Measurements from ENCODE around the gene COPG1. TPM values are rescaled to one million over a fixed set of nuclear protein-coding genes. Genes with fewer than 3 reads are reported as not detected.

The COPG1 gene
- total RNA-seq, 6 donors from 2014 or later = 108 to 191 (median 171) TPM

- Histone ChIP-seq H3K36me3 (no peaks in the 10 kb centered on the region), H3K9me3 (no peaks in the 10 kb centered on the region), H3K27ac (peak overlapping the region; percentile 84 to 89 (median 87)), H3K27me3 (no peaks in the 10 kb centered on the region), H3K4me1 (peaks cover 47 to 63% (median 53%) of the 10 kb centered on the region in 4 donors), H3K4me3 (no peak overlapping the region)
- no peak for ATAC-seq (ENCODE audit: low FRiP score in 2 of 2)
- WGBS, 2 donors = 49 to 55% methylated on average over 8 to 11 of the region's 11 CpGs
- TF ChIP-seq POLR2AphosphoS5 (IDR thresholded peaks at IDR 0.05) = peak; percentile 6 to 34
- TF ChIP-seq, protein P1, sequence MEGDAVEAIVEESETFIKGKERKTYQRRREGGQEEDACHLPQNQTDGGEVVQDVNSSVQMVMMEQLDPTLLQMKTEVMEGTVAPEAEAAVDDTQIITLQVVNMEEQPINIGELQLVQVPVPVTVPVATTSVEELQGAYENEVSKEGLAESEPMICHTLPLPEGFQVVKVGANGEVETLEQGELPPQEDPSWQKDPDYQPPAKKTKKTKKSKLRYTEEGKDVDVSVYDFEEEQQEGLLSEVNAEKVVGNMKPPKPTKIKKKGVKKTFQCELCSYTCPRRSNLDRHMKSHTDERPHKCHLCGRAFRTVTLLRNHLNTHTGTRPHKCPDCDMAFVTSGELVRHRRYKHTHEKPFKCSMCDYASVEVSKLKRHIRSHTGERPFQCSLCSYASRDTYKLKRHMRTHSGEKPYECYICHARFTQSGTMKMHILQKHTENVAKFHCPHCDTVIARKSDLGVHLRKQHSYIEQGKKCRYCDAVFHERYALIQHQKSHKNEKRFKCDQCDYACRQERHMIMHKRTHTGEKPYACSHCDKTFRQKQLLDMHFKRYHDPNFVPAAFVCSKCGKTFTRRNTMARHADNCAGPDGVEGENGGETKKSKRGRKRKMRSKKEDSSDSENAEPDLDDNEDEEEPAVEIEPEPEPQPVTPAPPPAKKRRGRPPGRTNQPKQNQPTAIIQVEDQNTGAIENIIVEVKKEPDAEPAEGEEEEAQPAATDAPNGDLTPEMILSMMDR (IDR thresholded peaks at IDR 0.05) = peak in 1 of 6 experiments; percentile 8
- no peak for TF ChIP-seq EP300 (IDR thresholded peaks at IDR 0.05)
- TF ChIP-seq POLR2A (IDR thresholded peaks at IDR 0.05) = peak in 1 of 4 donors; percentile 7
- DNase-seq = no peak
Measured at GRCh38 chr3:129228891-129229585, 20.4 kb upstream of the COPG1 start.

GRCh38 chr3:129230311-129231019, 18.9 kb upstream of the COPG1 start:
- no peak overlapping the region for H3K4me3 ChIP-seq
- WGBS, 2 donors = 49 to 52% methylated on average over 7 of the region's 7 CpGs
- H3K9me3 ChIP-seq = no peaks in the 10 kb centered on the region
- peak overlapping the region; percentile 84 to 89 (median 87) for H3K27ac ChIP-seq
- no peaks in the 10 kb centered on the region for H3K36me3 ChIP-seq
- ATAC-seq (ENCODE audit: low FRiP score in 2 of 2) (peak; percentile 76 to 78), DNase-seq (peak in 1 of 2 donors; percentile 60)
- TF ChIP-seq EP300 (IDR thresholded peaks at IDR 0.05) (peak in 2 of 4 donors; percentile 18 to 83), POLR2A (IDR thresholded peaks at IDR 0.05) (peak in 1 of 4 donors; percentile 66), POLR2AphosphoS5 (IDR thresholded peaks at IDR 0.05) (peak; percentile 53 to 93)
- TF ChIP-seq, protein P1 (IDR thresholded peaks at IDR 0.05) = no peak
- H3K27me3 ChIP-seq = no peaks in the 10 kb centered on the region
- H3K4me1 ChIP-seq = peaks cover 34 to 48% (median 40%) of the 10 kb centered on the region in 4 donors

GRCh38 chr3:129231331-129232119, 17.9 kb upstream of the COPG1 start:
- 84 to 87% methylated on average over 10 of the region's 10 CpGs for WGBS, 2 donors
- no peak for TF ChIP-seq POLR2A (IDR thresholded peaks at IDR 0.05)
- no peak for TF ChIP-seq EP300 (IDR thresholded peaks at IDR 0.05)
- no peak for ATAC-seq (ENCODE audit: low FRiP score in 2 of 2)
- Histone ChIP-seq H3K27ac (peak overlapping the region; percentile 85 to 89 (median 88)), H3K9me3 (no peaks in the 10 kb centered on the region), H3K4me3 (no peak overlapping the region), H3K36me3 (no peaks in the 10 kb centered on the region), H3K4me1 (peaks cover 30 to 38% (median 31%) of the 10 kb centered on the region in 4 donors), H3K27me3 (no peaks in the 10 kb centered on the region)
- DNase-seq = no peak

DNA sequence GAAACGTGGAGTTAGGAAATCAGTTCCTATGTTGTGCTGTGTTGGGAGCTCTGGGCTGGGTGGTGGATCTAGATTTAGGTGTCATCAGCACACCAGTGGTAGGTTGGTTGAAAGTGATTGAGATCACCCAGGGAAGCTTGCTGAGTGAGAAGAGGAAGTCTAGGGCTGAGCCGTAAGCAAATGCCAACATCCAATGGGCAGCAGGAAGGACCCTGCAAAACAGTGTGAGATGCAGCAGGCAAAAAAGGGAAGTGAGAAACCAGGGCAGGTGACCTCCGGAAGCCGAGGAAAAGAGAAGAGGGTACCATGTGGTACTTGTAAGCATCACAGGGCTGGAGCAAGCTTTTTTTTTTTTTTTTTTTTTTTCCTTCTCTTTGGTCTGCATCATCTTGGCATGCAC, 15.9 kb upstream of the COPG1 start:
- peak in 1 of 2 donors; percentile 82 for DNase-seq

More for the DNA sequence above, 15.9 kb upstream of the COPG1 start:
- ATAC-seq (ENCODE audit: low FRiP score in 2 of 2) = peak; percentile 77 to 83
- H3K4me3 ChIP-seq = no peak overlapping the region
- no peaks in the 10 kb centered on the region for H3K27me3 ChIP-seq
- no peaks in the 10 kb centered on the region for H3K36me3 ChIP-seq
- H3K27ac ChIP-seq = peak overlapping the region; percentile 66 to 89 (median 80)
- WGBS, 2 donors = 45 to 62% methylated on average over 4 of the region's 4 CpGs
- H3K4me1 ChIP-seq = peaks cover 13 to 25% (median 15%) of the 10 kb centered on the region in 4 donors
- TF ChIP-seq POLR2AphosphoS5 (IDR thresholded peaks at IDR 0.05) (peak; percentile 53 to 74), POLR2A (IDR thresholded peaks at IDR 0.05) (peak in 1 of 4 donors; percentile 47)
- TF ChIP-seq, protein P1 (IDR thresholded peaks at IDR 0.05) = no peak
- no peaks in the 10 kb centered on the region for H3K9me3 ChIP-seq

All from upper lobe of left lung (tissue), 6 donors.